GM12878 (cell line): ENCODE data around the gene RETREG2. TPM values are rescaled to one million over a fixed set of nuclear protein-coding genes. Genes with fewer than 3 reads are reported as not detected.

Experiments used
- ATAC-seq: fragments of 200-7000 bp; cut with Tn5 transposase; 3 replicates; pipeline ENCODE4 v1.9.1; 2020; ENCODE audit warnings: mild to moderate bottlenecking, moderate library complexity
- BruUV-seq: library from RNA; stranded (reverse); fragments of 400-500 nt; replicated peaks from 2 replicates; lab custom pipeline; 2021; lab: Mats Ljungman, UMichigan
- CTCF ChIA-PET: fragments of 300-600 bp; sonication (Branson Sonifier 250); formaldehyde crosslinking; extraction: SDS; loops from one replicate; lab custom pipeline; 2021; ENCODE audit warnings: inconsistent platforms; lab: Yijun Ruan, JAX
- POLR2A ChIA-PET: fragments of 350-600 bp; formaldehyde crosslinking; extraction: SDS; loops from one replicate; lab custom pipeline; 2021; ENCODE audit warnings: inconsistent platforms; lab: Charles Lee
- RAD21 ChIA-PET: fragments of 300-600 bp; sonication (Branson Sonifier 250); formaldehyde crosslinking; loops from one replicate; lab custom pipeline; 2023; ENCODE audit warnings: antibody characterized with exemption; ENCODE audit not compliant: unreplicated experiment; lab: Charles Lee
- SMC1A ChIA-PET: fragments of 300-600 bp; sonication (Branson Sonifier 250); formaldehyde crosslinking; loops from one replicate; lab custom pipeline; 2023; ENCODE audit not compliant: unreplicated experiment, uncharacterized antibody; lab: Charles Lee
- DNase-seq: peaks from one replicate; pipeline ENCODE4 v3.0.0-alpha.2; 2011; ENCODE audit warnings: low read depth, low spot score
- FAIRE-seq: peaks from 3 replicates; lab custom pipeline; 2011; peaks lifted over from hg19 to GRCh38; lab: Jason Lieb, UNC
- H2AFZ ChIP-seq: 2 replicates; pipeline ENCODE4 v1.6.0; 2011; ENCODE audit warnings: low read depth, low read length, control low read depth; ENCODE audit not compliant: control insufficient read depth
- H3K27ac ChIP-seq: 2 replicates; pipeline ENCODE4 v1.5.1; 2011; ENCODE audit warnings: control low read depth; ENCODE audit not compliant: control insufficient read depth, insufficient read depth
- H3K27me3 ChIP-seq, 2 experiments: replicated peaks in 1 of 2; 2 replicates each; pipeline versions ENCODE4 v1.6.0 to v1.6.1; 2011; ENCODE audit warnings: low read length in 1 of 2; ENCODE audit not compliant: control insufficient read depth in 2 of 2, insufficient read depth in 2 of 2
- H3K36me3 ChIP-seq, 2 experiments: 2 replicates each; pipeline ENCODE4 v1.5.1; 2011; ENCODE audit warnings: low read length in 1 of 2; ENCODE audit not compliant: control insufficient read depth in 2 of 2, insufficient read depth in 2 of 2
- H3K4me1 ChIP-seq: 2 replicates; pipeline ENCODE4 v1.6.1; 2011; ENCODE audit warnings: mild to moderate bottlenecking, low read length, moderate library complexity, mixed read lengths; ENCODE audit not compliant: control insufficient read depth, insufficient read depth
- H3K4me2 ChIP-seq: 2 replicates; pipeline ENCODE4 v1.6.0; 2011; ENCODE audit warnings: control low read depth; ENCODE audit not compliant: control insufficient read depth, insufficient read depth
- H3K4me3 ChIP-seq: fragments of 200-600 bp; sonication (generic); 2 replicates; pipeline ENCODE4 v1.5.1; 2016
- H3K79me2 ChIP-seq: 2 replicates; pipeline ENCODE4 v1.6.0; 2011; ENCODE audit warnings: low read length; ENCODE audit not compliant: control insufficient read depth, insufficient read depth
- H3K9ac ChIP-seq: 2 replicates; pipeline ENCODE4 v1.8.0; 2011; ENCODE audit warnings: low read length, control low read depth, mixed read lengths; ENCODE audit not compliant: control insufficient read depth, insufficient read depth
- H3K9me3 ChIP-seq: replicated peaks from 3 replicates; pipeline ENCODE4 v1.5.1; 2011; ENCODE audit warnings: mild to moderate bottlenecking, low read length; ENCODE audit not compliant: control insufficient read depth, insufficient read depth
- H4K20me1 ChIP-seq: 2 replicates; pipeline ENCODE4 v1.6.0; 2011; ENCODE audit not compliant: control insufficient read depth, insufficient read depth
- BCLAF1 ChIP-seq: fragments of 450-650 bp; IDR thresholded peaks from 2 replicates; pipeline ENCODE4 v1.6.1; 2017; ENCODE audit warnings: antibody characterized with exemption, mild to moderate bottlenecking, moderate library complexity
- EP300 ChIP-seq, 2 experiments: fragments of 150-350 bp in 1 of 2; IDR thresholded peaks; 2 replicates each; pipeline ENCODE4 v1.6.1; 2011 to 2012; ENCODE audit warnings: low read depth in 2 of 2, low read length in 2 of 2, borderline replicate concordance in 1 of 2, improper control_type of control experiment in 1 of 2, inconsistent platforms in 1 of 2; ENCODE audit not compliant: control insufficient read depth in 1 of 2
- HCFC1 ChIP-seq: fragments of 150-350 bp; IDR thresholded peaks from 2 replicates; pipeline ENCODE4 v1.6.1; 2014; ENCODE audit warnings: low read length
- ZNF687 ChIP-seq: fragments of 450-650 bp; IDR thresholded peaks from 2 replicates; pipeline ENCODE4 v1.6.1; 2017; ENCODE audit warnings: mild to moderate bottlenecking, moderate library complexity
- WGBS: methylation state at CpG from one replicate; pipeline ENCODE4 v1.1.6; 2016; ENCODE audit warnings: low lambda C conversion rate; ENCODE audit not compliant: insufficient replicate concordance, insufficient coverage; ENCODE audit errors: missing lambda C conversion rate; 5-methylcytosine and 5-hydroxymethylcytosine counted together
- in situ Hi-C: fragments of 300-500 bp; cut with MboI; formaldehyde crosslinking; loops from 9 replicates; pipeline ENCODE4 v1.14.3; 2018; ENCODE audit warnings: mixed read lengths
- intact Hi-C: fragments of 100-400 bp; cut with micrococcal nuclease; formaldehyde crosslinking; loops from one replicate; pipeline ENCODE4 v1.14.2; 2022; ENCODE audit not compliant: unreplicated experiment
- polyA plus RNA-seq, 11 experiments: library from polyadenylated mRNA; depleted of rRNA in 4 of 11; unstranded in 6 of 11; stranded (reverse) in 5 of 11; fragments of >200 nt; fragmentation: Nextera tagmentation in 4 of 11; fragmentation: Illumina TruSeq in 1 of 11; extraction: Ambion mirVana in 4 of 11; extraction: Trizol in 1 of 11; gene quantifications; 1 replicate in 1 of 11; 2 replicates in 10 of 11; pipeline versions ENCODE4 v1.2.1 to v1.2.3, GENCODE V29; 2011 to 2016; ENCODE audit warnings: inconsistent platforms in 2 of 11, missing spikeins in 2 of 11, low read depth in 1 of 11
- total RNA-seq, 4 experiments: library from RNA; depleted of rRNA in 3 of 4; stranded (reverse); fragments of >200 nt in 3 of 4; fragmentation: Illumina TruSeq in 1 of 4; extraction: Trizol in 1 of 4; gene quantifications; 2 replicates each; pipeline versions ENCODE4 v1.2.1 to v1.2.3, GENCODE V29; 2013 to 2021

RETREG2 gene
- total and polyA plus RNA-seq, 10 of the 15 experiments (the other 5 are each of a cell fraction or from before 2014, with no cell fraction given) = 10.1 to 72.0 (median 28.3) TPM

GRCh38 chr2:219182331-219183150 is 4.5 kb downstream of the RETREG2 start:
- no peaks in the 10 kb centered on the region for H3K27me3 ChIP-seq
- POLR2A ChIA-PET = interaction anchor here (0.5 to 2.5 kb wide), 3 partner anchors 17 to 29 kb away, joined by 3 to 8 read pairs (median 4); partner anchors contain the start of gene ZFAND2B
- H3K27ac ChIP-seq = no peak overlapping the region
- RAD21 ChIA-PET = interaction anchor here (1.1 kb wide), 1 partner anchor 23 kb away, joined by 3 read pairs; no protein-coding TSS in a partner anchor
- peaks cover 17% of the 10 kb centered on the region for H3K79me2 ChIP-seq
- 77% methylated on average over 8 of the region's 8 CpGs for WGBS
- FAIRE-seq (no peak), DNase-seq (no peak), ATAC-seq (no peak)
- no peak overlapping the region for H3K9ac ChIP-seq
- intact Hi-C loops (no loop called here), in situ Hi-C loops (no loop called here)
- peaks cover 10% of the 10 kb centered on the region for H3K4me1 ChIP-seq
- TF ChIP-seq ZNF687 (no peak), HCFC1 (no peak), BCLAF1 (no peak), EP300 (IDR thresholded peaks at IDR 0.05; ENCODE audit: borderline replicate concordance in 1 of 2, control insufficient read depth in 1 of 2, low read depth in 2 of 2, low read length in 2 of 2) (no peak)
- H3K4me2 ChIP-seq = no peak overlapping the region
- H2AFZ ChIP-seq = no peak overlapping the region
- H4K20me1 ChIP-seq = no peaks in the 10 kb centered on the region
- no peak overlapping the region for H3K4me3 ChIP-seq
- H3K9me3 ChIP-seq = no peaks in the 10 kb centered on the region
- CTCF ChIA-PET = interaction anchor here (0.7 to 1.4 kb wide), 3 partner anchors 11 to 283 kb away, joined by 3 to 4 read pairs (median 3); no protein-coding TSS in a partner anchor
- SMC1A ChIA-PET = interaction anchor here (0.9 kb wide), 1 partner anchor 94 kb away, joined by 3 read pairs; no protein-coding TSS in a partner anchor
- BruUV-seq = no TSS peak
- peaks cover 6 to 10% of the 10 kb centered on the region in 2 experiments; a peak in 3 of 4 replicates for H3K36me3 ChIP-seq
